Stimulated activated CD8-positive, alpha-beta memory T cell treated with anti-CD3 and anti-CD28 coated beads, Interleukin-4, amount 100 ng/mL, for 24 hours (primary cell): ENCODE results near the gene RBMS2.

Experiments
- DNase-seq: peaks from one replicate; pipeline ENCODE4 v3.0.0-alpha.2; 2020; ENCODE audit warnings: low read depth

RBMS2 gene

DNA sequence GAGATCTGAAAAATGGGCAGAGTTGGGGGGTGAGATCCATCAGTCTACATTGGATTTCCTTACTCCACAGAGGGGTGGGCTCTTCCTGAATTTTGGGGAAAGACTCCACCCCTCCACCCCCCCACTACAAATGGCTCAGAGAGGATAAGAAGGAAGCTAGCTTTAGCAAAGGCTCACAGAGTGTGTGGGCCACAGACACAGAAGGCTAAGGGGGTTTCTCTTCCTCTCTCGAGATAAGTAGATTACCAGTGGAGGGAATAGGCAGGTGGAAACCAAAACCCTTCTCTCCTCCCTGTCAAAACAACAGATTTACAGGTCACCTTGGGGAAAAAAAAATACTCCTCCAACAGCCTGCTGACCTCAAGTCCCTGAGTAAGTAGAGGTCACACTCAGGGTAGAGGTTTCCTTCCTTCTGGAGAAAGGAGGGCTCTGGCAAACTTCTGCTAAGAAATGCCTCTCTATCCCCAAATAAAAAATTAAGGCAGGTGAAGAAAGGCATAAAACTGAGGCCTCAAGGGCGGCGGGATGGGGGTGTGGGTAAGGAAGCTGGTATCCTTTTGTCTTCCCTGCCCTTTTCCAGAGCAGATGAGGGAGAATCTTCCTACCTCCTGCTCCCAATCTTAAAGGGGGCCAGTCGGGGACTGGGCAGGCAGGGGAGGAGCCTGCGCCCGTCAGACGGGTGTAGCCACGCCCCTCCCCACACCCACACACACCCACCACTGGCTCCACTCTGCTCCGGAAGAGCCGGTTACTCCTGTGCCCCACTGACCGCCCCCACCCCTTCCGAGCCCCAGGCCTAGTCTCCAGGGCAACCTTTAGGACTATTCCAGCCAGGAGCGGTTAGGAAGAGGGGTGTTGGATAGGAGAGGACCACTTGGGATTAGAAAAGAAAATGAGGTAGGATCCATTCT, 110.4 kb downstream of the RBMS2 start:
- DNase-seq, result peak; percentile 57

DNA sequence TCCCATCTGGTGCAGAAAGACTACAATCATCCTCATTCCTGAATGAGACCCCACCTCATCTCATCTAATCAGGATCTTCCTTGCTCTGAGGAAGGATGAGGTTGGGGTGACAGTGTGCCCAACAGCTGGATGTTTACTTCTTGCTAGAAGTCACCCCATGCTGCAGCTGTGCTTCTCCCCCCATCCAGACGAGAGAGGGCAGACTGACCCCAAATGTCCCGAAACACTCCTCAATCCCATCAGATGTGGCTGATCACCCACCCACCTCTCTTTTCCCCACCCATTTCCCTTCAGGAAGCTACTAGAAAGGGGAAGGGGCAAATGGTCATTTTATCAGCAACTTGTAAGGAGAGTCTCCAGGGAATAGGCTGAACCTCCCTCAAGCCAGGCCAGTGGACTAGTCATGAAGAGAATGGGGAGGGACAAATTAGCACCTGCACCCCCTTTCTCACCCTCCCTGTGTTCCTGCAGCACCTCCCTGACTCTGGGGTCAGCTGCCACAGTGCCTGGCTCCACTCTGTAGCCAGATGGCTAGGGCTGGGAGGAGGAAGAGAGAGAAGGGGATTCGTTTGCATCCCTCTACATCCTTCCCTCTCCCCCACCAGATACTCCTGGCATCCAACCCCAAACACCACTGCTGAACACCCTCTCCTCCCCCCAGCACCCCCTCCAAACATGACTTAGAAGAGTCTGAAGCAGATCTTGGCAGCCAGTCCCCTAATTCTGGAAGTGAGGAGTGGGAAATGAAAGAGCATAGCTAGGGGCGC, 111.3 kb downstream of the RBMS2 start:
- no peak for DNase-seq

DNA sequence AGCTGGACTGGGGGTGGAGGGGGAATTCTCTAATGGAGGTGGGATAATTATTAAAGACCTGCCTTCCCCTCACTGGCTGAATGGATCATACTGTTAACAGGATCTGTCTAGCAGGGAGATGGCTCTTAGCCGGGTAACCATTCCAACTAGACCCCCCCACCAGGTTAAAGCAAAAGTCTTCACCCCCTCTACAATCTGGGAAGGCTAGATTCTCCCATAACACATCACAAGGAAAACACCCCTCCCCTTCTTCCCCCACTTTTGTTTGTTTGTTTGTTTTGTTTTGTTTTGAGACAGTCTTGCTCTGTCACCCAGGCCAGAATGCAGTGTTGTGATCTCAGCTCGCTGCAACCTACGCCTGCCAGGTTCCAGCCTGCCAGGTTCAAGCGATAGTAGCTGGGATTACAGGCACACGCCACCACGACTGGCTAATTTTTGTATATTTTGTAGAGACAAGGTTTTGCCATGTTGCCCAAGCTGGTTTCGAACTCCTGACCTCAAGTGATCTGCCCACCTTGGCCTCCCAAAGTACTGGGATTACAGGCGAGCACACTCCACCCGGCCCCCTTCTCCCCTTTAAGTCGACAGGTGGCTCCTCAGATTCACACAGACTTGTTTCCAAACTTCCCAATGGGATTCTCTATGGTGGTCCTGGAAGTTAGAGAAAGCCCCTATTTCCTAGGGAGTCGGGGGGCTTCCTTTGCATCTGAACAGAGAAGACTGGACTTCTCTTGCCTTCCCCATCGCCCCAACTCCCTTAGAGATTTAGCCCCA, 112.0 kb downstream of the RBMS2 start:
- DNase-seq, result no peak

DNA sequence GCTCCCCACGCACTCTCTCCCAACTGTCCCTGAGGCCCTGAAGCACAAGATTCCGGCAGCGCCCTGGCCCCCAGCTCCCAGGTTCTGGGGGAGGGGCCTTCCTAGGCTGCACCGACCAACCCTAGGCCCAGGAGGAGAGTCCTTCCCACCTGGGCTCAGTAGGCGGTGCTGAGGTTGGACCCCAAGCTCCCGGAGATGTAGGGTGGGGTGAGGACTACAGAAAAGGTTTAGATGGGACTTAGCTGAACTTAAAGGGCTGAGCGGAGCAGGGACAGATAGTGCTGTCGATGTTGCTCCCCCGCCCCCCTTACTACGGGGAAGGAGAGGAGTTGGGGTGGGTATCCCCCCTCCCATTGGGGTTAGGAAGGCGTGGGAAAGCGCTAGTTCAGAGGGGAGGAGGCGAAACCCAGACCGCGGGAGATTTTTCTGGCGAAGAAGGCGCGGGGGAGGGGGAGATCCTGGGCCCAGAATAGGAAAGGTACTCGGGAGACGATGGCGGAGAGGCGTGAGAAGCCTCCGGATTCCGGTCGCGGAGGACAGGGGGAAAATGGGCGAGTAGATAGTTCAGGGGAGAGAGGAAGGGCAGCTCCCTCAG, 112.7 kb downstream of the RBMS2 start:
- DNase-seq, result peak; percentile 12

DNA sequence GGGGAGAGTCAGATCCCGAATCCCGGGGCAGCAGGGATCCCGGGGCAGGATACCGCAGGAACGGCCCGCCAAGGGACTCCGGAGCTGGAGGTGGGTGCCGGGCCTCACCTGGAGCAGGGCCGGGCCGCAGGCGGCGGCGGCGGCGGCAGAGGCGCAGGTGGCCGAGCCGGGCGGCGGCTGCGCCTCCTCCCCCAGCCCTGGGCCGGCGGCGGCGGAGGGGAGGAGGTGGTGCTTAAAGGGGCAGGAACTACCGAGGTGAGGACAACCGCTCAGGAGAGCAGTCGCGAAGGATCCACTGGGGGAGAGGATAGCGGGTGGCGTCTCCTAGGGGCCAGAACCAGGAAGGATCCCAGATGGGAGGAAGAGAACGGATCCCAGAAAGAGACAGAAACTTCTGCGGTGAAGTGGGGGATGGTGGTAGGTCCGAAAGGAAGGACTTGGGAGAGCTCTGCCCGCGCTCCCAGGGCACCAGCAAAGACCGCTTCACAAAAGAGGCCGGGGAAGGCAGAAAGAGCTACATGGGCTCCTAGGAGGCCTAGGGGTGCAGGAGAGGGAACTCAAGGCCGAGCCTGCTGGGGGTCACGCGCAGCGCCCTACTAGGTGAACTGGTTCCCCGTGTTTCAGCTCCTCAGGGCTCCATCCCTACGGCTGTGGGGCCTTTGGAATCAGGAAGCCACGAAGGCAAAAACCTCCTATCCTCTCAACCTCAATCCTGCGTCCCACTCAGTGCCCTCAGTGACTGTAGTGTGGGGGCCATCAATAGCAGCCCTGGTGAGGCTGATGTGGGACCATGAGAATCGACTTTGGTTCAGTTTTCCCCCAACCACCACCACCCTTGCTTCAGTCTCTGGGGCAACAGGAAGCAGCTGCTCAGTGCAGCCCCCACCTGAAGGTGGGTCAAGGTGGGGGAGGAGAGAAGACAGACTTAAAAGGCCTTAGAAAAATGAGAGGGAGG, 113.5 kb downstream of the RBMS2 start:
- peak; percentile 51 for DNase-seq

DNA sequence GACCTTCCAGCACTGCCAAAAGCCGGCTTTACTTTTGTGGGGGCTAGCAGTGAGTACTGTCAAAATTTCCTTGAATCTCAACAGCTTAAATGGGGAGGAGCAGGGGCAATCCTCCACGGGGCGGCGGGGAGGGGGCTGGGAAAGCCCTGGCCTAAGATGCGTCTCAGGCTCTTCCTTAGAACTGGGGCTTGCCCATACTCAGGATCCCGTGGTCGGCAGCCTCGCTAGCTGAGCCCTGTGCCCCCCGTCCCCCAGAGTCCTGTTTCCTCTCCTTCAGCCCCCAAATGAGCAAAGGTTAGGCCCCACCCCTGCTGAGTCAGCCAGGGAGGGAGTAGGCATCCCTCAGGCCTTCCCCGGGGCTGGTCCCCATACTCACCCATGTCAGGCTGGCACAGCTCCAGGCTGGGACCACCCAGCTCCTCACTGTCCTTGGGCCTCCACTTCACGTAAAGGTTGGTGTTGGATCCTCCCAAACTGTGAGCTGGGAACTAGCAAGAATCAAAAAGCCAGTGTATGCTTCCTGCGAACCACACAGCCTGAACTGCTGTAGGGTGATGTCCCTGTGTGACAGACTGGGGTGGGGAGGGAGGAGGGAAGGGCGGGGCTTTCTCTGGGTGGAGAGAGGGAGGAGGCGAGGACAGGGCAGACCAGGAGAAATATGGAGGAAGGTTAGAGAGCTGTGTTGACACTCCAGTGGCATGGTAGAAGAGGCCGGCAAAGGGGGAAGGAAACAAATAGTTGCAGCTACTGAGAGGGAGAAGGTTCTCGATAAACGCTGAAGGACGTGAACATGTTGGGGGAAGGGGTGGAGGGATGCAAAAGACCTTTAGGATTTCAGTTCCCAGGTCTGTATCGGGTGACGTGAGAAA, 114.4 kb downstream of the RBMS2 start:
- DNase-seq, result peak; percentile 76

DNA sequence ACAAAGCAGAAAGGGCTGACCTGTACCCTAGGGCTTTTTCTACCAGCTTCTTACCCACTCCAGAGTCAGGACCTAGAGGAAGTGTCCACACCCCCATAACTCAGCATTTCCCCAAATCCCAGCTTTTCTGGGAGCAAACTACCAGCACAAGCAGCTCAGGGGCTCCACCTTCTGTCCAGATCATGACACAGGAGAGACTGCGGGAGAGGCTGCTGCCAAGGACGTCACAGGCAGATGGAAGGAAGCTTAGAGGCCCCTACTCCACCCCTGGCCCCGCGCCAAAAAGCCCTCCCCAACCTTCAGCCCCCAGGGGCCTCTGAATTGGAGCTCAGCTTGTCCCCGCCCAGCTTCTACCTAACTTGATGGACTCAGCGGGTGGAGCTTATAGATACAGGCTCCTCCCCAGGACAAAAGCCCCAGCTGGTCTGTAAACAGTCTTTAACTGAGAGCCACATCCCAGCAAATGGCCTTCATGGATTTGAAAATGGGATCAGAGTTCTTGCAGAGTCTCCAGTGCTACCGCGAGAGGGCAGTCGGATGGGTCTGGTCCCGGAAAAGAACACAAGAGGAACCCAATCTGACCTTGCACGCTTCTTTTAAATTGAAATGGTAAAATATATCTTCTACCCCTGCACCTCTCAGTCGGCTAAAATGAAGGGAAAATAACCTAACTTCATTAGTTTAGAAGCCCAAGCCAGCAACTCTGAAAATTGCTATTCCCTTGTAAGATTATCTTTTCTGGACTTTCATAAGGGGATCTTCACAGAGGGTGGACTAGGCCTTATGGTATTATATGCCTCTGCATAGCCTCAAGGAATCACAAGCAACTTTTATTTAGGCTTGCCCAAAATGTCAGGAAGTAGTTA, 115.3 kb downstream of the RBMS2 start:
- DNase-seq, result peak; percentile 86

DNA sequence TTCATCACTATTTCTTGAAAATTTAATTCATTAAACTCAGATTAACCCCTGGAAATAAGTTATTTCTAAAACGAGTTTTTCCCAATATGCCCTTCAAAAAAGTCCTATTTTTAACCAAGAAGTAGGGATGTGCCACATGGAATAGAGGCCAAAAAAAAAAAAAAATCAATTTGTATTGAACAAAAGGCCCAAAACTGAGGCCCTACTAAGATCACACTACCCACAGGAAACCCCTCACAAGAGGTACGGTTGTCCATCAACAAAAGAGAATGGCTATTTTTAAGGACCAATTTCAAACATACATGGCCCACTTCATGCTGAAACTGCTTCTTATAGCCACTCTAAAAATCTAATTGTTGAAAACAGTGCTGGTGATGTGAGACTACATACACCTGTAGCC, 116.0 kb downstream of the RBMS2 start:
- DNase-seq, result no peak

DNA sequence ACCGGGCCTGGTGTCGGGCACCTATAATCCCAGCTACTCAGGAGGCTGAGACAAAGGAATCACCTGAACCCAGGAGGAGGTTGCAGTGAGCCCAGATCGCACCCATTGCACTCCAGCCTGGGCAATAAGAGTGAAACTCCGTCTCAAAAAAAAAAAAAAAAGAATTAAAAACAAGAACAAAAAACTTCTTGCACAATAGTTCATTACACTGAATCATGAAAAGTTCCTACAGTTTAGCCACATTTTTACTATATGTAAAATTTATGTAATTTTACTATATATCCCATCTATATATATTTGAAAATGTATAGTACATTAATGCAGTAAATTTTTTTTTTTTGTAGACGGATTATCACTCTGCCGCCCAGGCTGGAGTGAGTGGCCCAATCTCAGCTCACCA, 119.6 kb downstream of the RBMS2 start:
- DNase-seq, result no peak

DNA sequence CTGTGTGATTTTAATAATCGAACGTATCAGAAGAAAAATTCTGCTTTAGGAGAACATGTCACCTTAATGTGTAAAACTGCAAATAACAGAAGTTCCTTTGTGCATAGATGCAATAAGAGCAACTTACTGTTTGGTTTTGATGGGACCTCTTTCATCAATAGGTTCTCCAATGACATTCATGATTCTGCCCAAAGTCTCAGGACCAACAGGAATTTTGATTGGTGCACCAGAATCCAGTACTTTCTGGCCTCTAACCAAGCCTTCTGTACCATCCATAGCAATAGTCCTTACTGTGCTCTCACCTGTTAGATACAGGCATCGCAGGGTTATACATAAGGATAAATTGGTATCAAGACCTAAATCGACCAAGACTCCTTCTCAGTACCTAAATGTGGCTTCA, 123.0 kb downstream of the RBMS2 start:
- DNase-seq, result no peak

DNA sequence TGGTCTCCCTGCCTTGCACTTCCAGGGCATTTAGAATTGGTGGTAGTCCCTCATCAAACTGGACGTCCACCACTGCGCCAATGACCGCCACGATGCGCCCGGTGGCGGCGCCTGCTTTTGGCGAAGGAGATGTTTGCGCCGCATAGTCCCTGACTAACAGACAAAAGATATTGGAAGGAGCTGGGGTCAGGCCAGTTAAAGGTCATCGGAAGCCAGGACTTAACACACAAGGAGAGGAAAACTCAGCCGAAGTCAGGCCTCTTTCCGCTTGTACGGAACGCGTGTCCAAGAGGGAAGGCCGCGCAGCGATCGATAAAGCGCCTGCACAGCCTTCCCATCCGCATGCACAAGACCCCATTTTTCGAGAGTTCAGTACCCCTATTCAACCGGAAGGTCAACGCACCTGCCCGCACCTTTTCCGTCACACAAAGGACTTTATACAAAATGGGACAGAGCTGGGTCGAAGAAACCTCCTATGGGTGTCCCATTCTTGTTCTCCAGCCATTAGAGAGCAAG, 123.6 kb downstream of the RBMS2 start:
- no peak for DNase-seq
